Measurements from ENCODE around the gene ASB8.

ASB8 gene

DNA sequence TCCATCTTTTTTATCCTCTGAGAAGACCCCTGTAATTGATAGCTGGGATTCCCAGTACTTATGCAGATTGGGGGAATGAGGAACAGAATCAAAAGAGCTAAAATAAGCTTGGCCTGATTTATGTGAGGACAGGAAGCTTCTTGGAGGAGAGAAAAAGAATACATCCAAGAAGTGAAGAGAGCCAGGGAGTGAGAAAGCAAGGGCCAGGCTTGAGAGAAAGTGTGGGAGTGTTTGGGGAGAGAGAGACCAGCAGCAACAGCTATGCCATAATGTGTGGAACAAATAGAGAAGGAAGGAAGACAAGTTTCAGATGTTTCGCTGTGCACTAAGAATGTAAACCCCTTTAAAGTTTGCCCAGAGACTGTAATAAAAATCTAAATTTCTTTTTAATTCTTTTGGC, 22.2 kb upstream of the ASB8 start:
- no peak overlapping the region for H2BK12ac ChIP-seq (ENCODE audit: low read length in 2 of 2)
- H2BK5ac ChIP-seq (ENCODE audit: low read depth, low read length, poor library complexity, severe bottlenecking) = no peak overlapping the region
- H4K91ac ChIP-seq (ENCODE audit: low read length) = no peak overlapping the region
- no peak overlapping the region for H3K14ac ChIP-seq (ENCODE audit: low read length in 2 of 2)
- H2BK120ac ChIP-seq (ENCODE audit: low read depth, low read length) = no peak overlapping the region
- no peak for DNase-seq
- 100% methylated on average over 1 of the region's 1 CpG for WGBS
- no peak overlapping the region for H3K4me2 ChIP-seq (ENCODE audit: low read length, poor library complexity, severe bottlenecking)
- peaks cover 12% of the 10 kb centered on the region for H3K4me1 ChIP-seq (ENCODE audit: control insufficient read depth, insufficient read depth, low read depth, low read length)
- no peak overlapping the region for H2AFZ ChIP-seq (ENCODE audit: low read depth, low read length)
- H3K27me3 ChIP-seq (ENCODE audit: control insufficient read depth in 1 of 2, insufficient read depth in 1 of 2, low read length in 2 of 2) = peaks cover 62 to 72% of the 10 kb centered on the region in 2 experiments
- H3K23ac ChIP-seq (ENCODE audit: low read length in 2 of 2) = no peak overlapping the region
- no peaks in the 10 kb centered on the region for H3K9me3 ChIP-seq (ENCODE audit: control insufficient read depth, low read length)
- no peak overlapping the region for H3K4ac ChIP-seq (ENCODE audit: low read depth in 1 of 2, low read length in 2 of 2)
- no peaks in the 10 kb centered on the region for H3K36me3 ChIP-seq (ENCODE audit: control insufficient read depth in 1 of 2, insufficient read depth in 2 of 2, low read depth in 1 of 2, low read length in 2 of 2)
- H3K4me3 ChIP-seq (ENCODE audit: insufficient read depth in 1 of 2, low read depth in 1 of 2, low read length in 2 of 2) = no peak overlapping the region
- H4K8ac ChIP-seq (ENCODE audit: low read length) = no peak overlapping the region
- no peak overlapping the region for H2AK5ac ChIP-seq (ENCODE audit: low read length, severe bottlenecking)
- H3K79me1 ChIP-seq (replicated peaks; ENCODE audit: low read length, poor library complexity, severe bottlenecking) = no peaks in the 10 kb centered on the region
- no peak overlapping the region for H2BK15ac ChIP-seq (ENCODE audit: low read depth, poor library complexity, severe bottlenecking)
- no peak overlapping the region for H3K27ac ChIP-seq (ENCODE audit: low read length, poor library complexity, severe bottlenecking)
- no peak overlapping the region for H3K18ac ChIP-seq (ENCODE audit: low read depth in 1 of 2, low read length in 2 of 2)
- no peak overlapping the region for H3K9ac ChIP-seq (ENCODE audit: low read length)

DNA sequence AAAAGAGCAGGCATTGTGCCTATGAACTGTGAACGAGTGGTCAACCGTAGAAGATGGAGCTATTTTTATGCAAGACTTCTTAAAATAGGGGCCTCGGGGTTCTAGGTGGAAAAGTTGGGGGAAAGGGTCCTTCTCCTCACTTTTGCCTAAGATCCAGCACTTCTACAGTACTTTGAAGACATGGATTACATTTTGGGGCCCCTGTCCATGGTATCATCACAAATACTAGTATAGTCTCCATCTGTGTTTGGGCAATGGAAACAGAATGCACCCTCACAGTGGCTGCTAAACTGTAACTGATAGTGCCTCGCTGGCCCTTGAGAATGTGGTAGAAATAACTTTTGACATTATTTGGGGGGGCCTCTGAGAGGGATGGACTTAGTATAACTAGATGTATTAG, 20.7 kb upstream of the ASB8 start:
- Histone ChIP-seq H3K14ac (ENCODE audit: low read length in 2 of 2) (no peak overlapping the region), H3K9ac (ENCODE audit: low read length) (no peak overlapping the region), H3K79me1 (replicated peaks; ENCODE audit: low read length, poor library complexity, severe bottlenecking) (no peaks in the 10 kb centered on the region), H3K4ac (ENCODE audit: low read depth in 1 of 2, low read length in 2 of 2) (no peak overlapping the region), H3K4me2 (ENCODE audit: low read length, poor library complexity, severe bottlenecking) (no peak overlapping the region), H2AK5ac (ENCODE audit: low read length, severe bottlenecking) (no peak overlapping the region), H4K91ac (ENCODE audit: low read length) (no peak overlapping the region), H2BK120ac (ENCODE audit: low read depth, low read length) (no peak overlapping the region), H4K8ac (ENCODE audit: low read length) (no peak overlapping the region), H3K4me3 (ENCODE audit: insufficient read depth in 1 of 2, low read depth in 1 of 2, low read length in 2 of 2) (no peak overlapping the region), H2BK12ac (ENCODE audit: low read length in 2 of 2) (no peak overlapping the region), H2AFZ (ENCODE audit: low read depth, low read length) (no peak overlapping the region), H2BK15ac (ENCODE audit: low read depth, poor library complexity, severe bottlenecking) (no peak overlapping the region), H3K27me3 (ENCODE audit: control insufficient read depth in 1 of 2, insufficient read depth in 1 of 2, low read length in 2 of 2) (peaks cover 52 to 62% of the 10 kb centered on the region in 2 experiments), H3K18ac (ENCODE audit: low read depth in 1 of 2, low read length in 2 of 2) (no peak overlapping the region), H3K36me3 (ENCODE audit: control insufficient read depth in 1 of 2, insufficient read depth in 2 of 2, low read depth in 1 of 2, low read length in 2 of 2) (no peaks in the 10 kb centered on the region), H3K9me3 (ENCODE audit: control insufficient read depth, low read length) (no peaks in the 10 kb centered on the region), H3K27ac (ENCODE audit: low read length, poor library complexity, severe bottlenecking) (no peak overlapping the region), H3K23ac (ENCODE audit: low read length in 2 of 2) (no peak overlapping the region), H3K4me1 (ENCODE audit: control insufficient read depth, insufficient read depth, low read depth, low read length) (peaks cover under 1% of the 10 kb centered on the region), H2BK5ac (ENCODE audit: low read depth, low read length, poor library complexity, severe bottlenecking) (no peak overlapping the region)
- 58% methylated on average over 4 of the region's 4 CpGs for WGBS
- DNase-seq = no peak

- no peaks in the 10 kb centered on the region for H3K79me1 ChIP-seq (replicated peaks; ENCODE audit: low read length, poor library complexity, severe bottlenecking)
- no peak overlapping the region for H3K27ac ChIP-seq (ENCODE audit: low read length, poor library complexity, severe bottlenecking)
- H4K91ac ChIP-seq (ENCODE audit: low read length) = no peak overlapping the region
- H3K4me1 ChIP-seq (ENCODE audit: control insufficient read depth, insufficient read depth, low read depth, low read length) = no peaks in the 10 kb centered on the region
- no peak overlapping the region for H2BK15ac ChIP-seq (ENCODE audit: low read depth, poor library complexity, severe bottlenecking)
- no peak overlapping the region for H2BK5ac ChIP-seq (ENCODE audit: low read depth, low read length, poor library complexity, severe bottlenecking)
- H3K36me3 ChIP-seq (ENCODE audit: control insufficient read depth in 1 of 2, insufficient read depth in 2 of 2, low read depth in 1 of 2, low read length in 2 of 2) = no peaks in the 10 kb centered on the region
- no peaks in the 10 kb centered on the region for H3K9me3 ChIP-seq (ENCODE audit: control insufficient read depth, low read length)
- no peak overlapping the region for H4K8ac ChIP-seq (ENCODE audit: low read length)
- DNase-seq = no peak
- H3K27me3 ChIP-seq (ENCODE audit: control insufficient read depth in 1 of 2, insufficient read depth in 1 of 2, low read length in 2 of 2) = peaks cover 46 to 49% of the 10 kb centered on the region in 2 experiments
- H3K23ac ChIP-seq (ENCODE audit: low read length in 2 of 2) = no peak overlapping the region
- H2AK5ac ChIP-seq (ENCODE audit: low read length, severe bottlenecking) = no peak overlapping the region
- H2BK12ac ChIP-seq (ENCODE audit: low read length in 2 of 2) = no peak overlapping the region
- H2AFZ ChIP-seq (ENCODE audit: low read depth, low read length) = no peak overlapping the region
- H3K4me3 ChIP-seq (ENCODE audit: insufficient read depth in 1 of 2, low read depth in 1 of 2, low read length in 2 of 2) = no peak overlapping the region
- no peak overlapping the region for H3K4me2 ChIP-seq (ENCODE audit: low read length, poor library complexity, severe bottlenecking)
- no peak overlapping the region for H3K18ac ChIP-seq (ENCODE audit: low read depth in 1 of 2, low read length in 2 of 2)
- no peak overlapping the region for H3K9ac ChIP-seq (ENCODE audit: low read length)
- H2BK120ac ChIP-seq (ENCODE audit: low read depth, low read length) = no peak overlapping the region
- no peak overlapping the region for H3K4ac ChIP-seq (ENCODE audit: low read depth in 1 of 2, low read length in 2 of 2)
- H3K14ac ChIP-seq (ENCODE audit: low read length in 2 of 2) = no peak overlapping the region
These were observed 19.1 kb upstream of the ASB8 start for GRCh38 chr12:48176417-48176751.

- H2AK5ac ChIP-seq (ENCODE audit: low read length, severe bottlenecking) = no peak overlapping the region
- 42% methylated on average over 2 of the region's 3 CpGs for WGBS
- H3K9me3 ChIP-seq (ENCODE audit: control insufficient read depth, low read length) = no peaks in the 10 kb centered on the region
- no peaks in the 10 kb centered on the region for H3K4me1 ChIP-seq (ENCODE audit: control insufficient read depth, insufficient read depth, low read depth, low read length)
- H3K4me3 ChIP-seq (ENCODE audit: insufficient read depth in 1 of 2, low read depth in 1 of 2, low read length in 2 of 2) = no peak overlapping the region
- no peaks in the 10 kb centered on the region for H3K79me1 ChIP-seq (replicated peaks; ENCODE audit: low read length, poor library complexity, severe bottlenecking)
- no peak overlapping the region for H3K4me2 ChIP-seq (ENCODE audit: low read length, poor library complexity, severe bottlenecking)
- no peaks in the 10 kb centered on the region for H3K36me3 ChIP-seq (ENCODE audit: control insufficient read depth in 1 of 2, insufficient read depth in 2 of 2, low read depth in 1 of 2, low read length in 2 of 2)
- no peak overlapping the region for H4K91ac ChIP-seq (ENCODE audit: low read length)
- no peak overlapping the region for H4K8ac ChIP-seq (ENCODE audit: low read length)
- H3K18ac ChIP-seq (ENCODE audit: low read depth in 1 of 2, low read length in 2 of 2) = no peak overlapping the region
- no peak overlapping the region for H3K27ac ChIP-seq (ENCODE audit: low read length, poor library complexity, severe bottlenecking)
- peaks cover 41 to 43% of the 10 kb centered on the region in 2 experiments for H3K27me3 ChIP-seq (ENCODE audit: control insufficient read depth in 1 of 2, insufficient read depth in 1 of 2, low read length in 2 of 2)
- peak overlapping the region; percentile 19 for H3K9ac ChIP-seq (ENCODE audit: low read length)
- no peak overlapping the region for H3K23ac ChIP-seq (ENCODE audit: low read length in 2 of 2)
- no peak overlapping the region for H2BK5ac ChIP-seq (ENCODE audit: low read depth, low read length, poor library complexity, severe bottlenecking)
- H2BK12ac ChIP-seq (ENCODE audit: low read length in 2 of 2) = no peak overlapping the region
- no peak overlapping the region for H2BK15ac ChIP-seq (ENCODE audit: low read depth, poor library complexity, severe bottlenecking)
- H3K14ac ChIP-seq (ENCODE audit: low read length in 2 of 2) = no peak overlapping the region
- DNase-seq = no peak
- no peak overlapping the region for H2BK120ac ChIP-seq (ENCODE audit: low read depth, low read length)
- no peak overlapping the region for H3K4ac ChIP-seq (ENCODE audit: low read depth in 1 of 2, low read length in 2 of 2)
- H2AFZ ChIP-seq (ENCODE audit: low read depth, low read length) = no peak overlapping the region
These were observed 18.5 kb upstream of the ASB8 start for GRCh38 chr12:48175613-48176416.
